WTC11 (cell line): ENCODE results near the gene CD82. TPM values are rescaled to one million over a fixed set of nuclear protein-coding genes. Genes with fewer than 3 reads are reported as not detected.
A peak's percentile ranks its signal among the peaks of the same experiment; 100 is the strongest.

Experiments used
- ATAC-seq: fragments of 200-7000 bp; cut with Tn5 transposase; 2 replicates; pipeline ENCODE4 v1.10.0; 2021; ENCODE audit warnings: mild to moderate bottlenecking, moderate library complexity
- CTCF ChIA-PET: fragments of 300-600 bp; sonication (Branson Sonifier 250); formaldehyde crosslinking; loops from one replicate; lab custom pipeline; 2021; ENCODE audit warnings: antibody characterized with exemption; lab: Charles Lee
- POLR2A ChIA-PET: fragments of 350-600 bp; sonication (Branson Sonifier 250); formaldehyde crosslinking; loops from one replicate; lab custom pipeline; 2021; ENCODE audit warnings: antibody characterized with exemption; lab: Charles Lee
- DNase-seq: peaks from one replicate; pipeline ENCODE4 v3.0.0; 2021; ENCODE audit warnings: low spot score
- H3K27ac Mint-ChIP-seq: 2 replicates; pipeline ENCODE4 v1.8.0; 2021; ENCODE audit warnings: mixed read lengths
- H3K27me3 Mint-ChIP-seq: 2 replicates; pipeline ENCODE4 v1.8.0; 2021; ENCODE audit warnings: low read depth, mild to moderate bottlenecking, moderate library complexity, mixed read lengths
- H3K36me3 Mint-ChIP-seq: 2 replicates; pipeline ENCODE4 v1.8.0; 2021; ENCODE audit warnings: mixed read lengths
- H3K4me1 Mint-ChIP-seq: 2 replicates; pipeline ENCODE4 v1.8.0; 2022; ENCODE audit warnings: mixed read lengths
- H3K4me3 Mint-ChIP-seq: 2 replicates; pipeline ENCODE4 v1.8.0; 2021; ENCODE audit warnings: mild to moderate bottlenecking, moderate library complexity, mixed read lengths
- H3K9me3 Mint-ChIP-seq: 2 replicates; pipeline ENCODE4 v1.8.0; 2021; ENCODE audit warnings: mixed read lengths
- ATF1 ChIP-seq: sonication (generic); formaldehyde crosslinking; IDR thresholded peaks from 2 replicates; pipeline ENCODE4 v1.8.1; 2023; ENCODE audit warnings: mild to moderate bottlenecking, moderate library complexity, missing genetic modification reagents
- CREM ChIP-seq: sonication (generic); formaldehyde crosslinking; IDR thresholded peaks from 2 replicates; pipeline ENCODE4 v1.8.1; 2022; ENCODE audit warnings: mild to moderate bottlenecking, missing genetic modification reagents, moderate library complexity
- FOXK1 ChIP-seq: sonication (generic); formaldehyde crosslinking; IDR thresholded peaks from 2 replicates; pipeline ENCODE4 v1.8.0; 2022; ENCODE audit warnings: mild to moderate bottlenecking, moderate library complexity, missing genetic modification reagents
- HMGA2 ChIP-seq: fragments of 250-450 bp; sonication (Bioruptor Pico); IDR thresholded peaks from 2 replicates; pipeline ENCODE4 v1.4.0; 2021; ENCODE audit warnings: mild to moderate bottlenecking, moderate library complexity
- IRF2 ChIP-seq: sonication (generic); formaldehyde crosslinking; IDR thresholded peaks from 2 replicates; pipeline ENCODE4 v1.8.0; 2022; ENCODE audit warnings: low read depth, missing genetic modification reagents, borderline replicate concordance
- MYBL2 ChIP-seq: sonication (generic); formaldehyde crosslinking; IDR thresholded peaks from 2 replicates; pipeline ENCODE4 v1.8.1; 2023; ENCODE audit warnings: mild to moderate bottlenecking, moderate library complexity, missing genetic modification reagents
- NFYB ChIP-seq: sonication (generic); formaldehyde crosslinking; conservative IDR thresholded peaks from 2 replicates; pipeline ENCODE4 v1.8.0; 2022; ENCODE audit warnings: low read depth, missing genetic modification reagents
- NR2C2 ChIP-seq: sonication (generic); formaldehyde crosslinking; IDR thresholded peaks from 2 replicates; pipeline ENCODE4 v1.8.0; 2022; ENCODE audit warnings: mild to moderate bottlenecking, missing genetic modification reagents
- PRRX2 ChIP-seq: fragments of 250-450 bp; sonication (Bioruptor Pico); IDR thresholded peaks from 2 replicates; pipeline ENCODE4 v1.8.0; 2021; ENCODE audit warnings: mild to moderate bottlenecking
- SMAD3 ChIP-seq: sonication (generic); formaldehyde crosslinking; IDR thresholded peaks from 2 replicates; pipeline ENCODE4 v1.8.0; 2022; ENCODE audit warnings: missing genetic modification reagents, mild to moderate bottlenecking, borderline replicate concordance
- SMAD4 ChIP-seq: sonication (generic); formaldehyde crosslinking; IDR thresholded peaks from 2 replicates; pipeline ENCODE4 v1.8.0; 2022; ENCODE audit warnings: mild to moderate bottlenecking, missing genetic modification reagents
- ZBTB21 ChIP-seq: sonication (generic); formaldehyde crosslinking; IDR thresholded peaks from 2 replicates; pipeline ENCODE4 v1.8.1; 2023; ENCODE audit warnings: mild to moderate bottlenecking, missing genetic modification reagents, borderline replicate concordance
- ZNF121 ChIP-seq: sonication (generic); formaldehyde crosslinking; IDR thresholded peaks from 2 replicates; pipeline ENCODE4 v1.8.0; 2023; ENCODE audit warnings: missing genetic modification reagents
- ZNF396 ChIP-seq: fragments of 250-450 bp; sonication (Bioruptor Pico); IDR thresholded peaks from 2 replicates; pipeline ENCODE4 v1.8.0; 2021; ENCODE audit warnings: mild to moderate bottlenecking, moderate library complexity, borderline replicate concordance
- ZNF416 ChIP-seq: fragments of 250-450 bp; sonication (Bioruptor Pico); IDR thresholded peaks from 2 replicates; pipeline ENCODE4 v1.9.0; 2021; ENCODE audit warnings: mild to moderate bottlenecking, inconsistent platforms
- total RNA-seq: library from RNA; stranded (reverse); gene quantifications from 3 replicates; pipeline ENCODE4 v1.2.3, GENCODE V29; 2021
- TF ChIP-seq, protein P1 (sequence below): sonication (generic); formaldehyde crosslinking; IDR thresholded peaks from 2 replicates; pipeline ENCODE4 v1.8.0; 2022; ENCODE audit warnings: mild to moderate bottlenecking, missing genetic modification reagents
- TF ChIP-seq, protein P2 (sequence below): sonication (generic); formaldehyde crosslinking; IDR thresholded peaks from 2 replicates; pipeline ENCODE4 v1.8.1; 2022; ENCODE audit warnings: mild to moderate bottlenecking, missing genetic modification reagents, moderate library complexity, borderline replicate concordance
- TF ChIP-seq, protein P3 (sequence below): fragments of 250-450 bp; sonication (Bioruptor Pico); IDR thresholded peaks from 2 replicates; pipeline ENCODE4 v1.9.0; 2021; ENCODE audit warnings: mild to moderate bottlenecking
- TF ChIP-seq, protein P4 (sequence below): fragments of 200-600 bp; IDR thresholded peaks from 2 replicates; pipeline ENCODE4 v1.8.0; 2022; ENCODE audit warnings: antibody characterized with exemption
- TF ChIP-seq, protein P5 (sequence below): sonication (generic); formaldehyde crosslinking; IDR thresholded peaks from 2 replicates; pipeline ENCODE4 v1.8.0; 2022; ENCODE audit warnings: missing genetic modification reagents
- TF ChIP-seq, protein P6 (sequence below): fragments of 250-450 bp; sonication (Bioruptor Pico); IDR thresholded peaks from 2 replicates; pipeline ENCODE4 v2.1.2; 2022; ENCODE audit warnings: mild to moderate bottlenecking, moderate library complexity

The CD82 gene
- total RNA-seq, 1 experiment from 2014 or later = 15.5 TPM

DNA sequence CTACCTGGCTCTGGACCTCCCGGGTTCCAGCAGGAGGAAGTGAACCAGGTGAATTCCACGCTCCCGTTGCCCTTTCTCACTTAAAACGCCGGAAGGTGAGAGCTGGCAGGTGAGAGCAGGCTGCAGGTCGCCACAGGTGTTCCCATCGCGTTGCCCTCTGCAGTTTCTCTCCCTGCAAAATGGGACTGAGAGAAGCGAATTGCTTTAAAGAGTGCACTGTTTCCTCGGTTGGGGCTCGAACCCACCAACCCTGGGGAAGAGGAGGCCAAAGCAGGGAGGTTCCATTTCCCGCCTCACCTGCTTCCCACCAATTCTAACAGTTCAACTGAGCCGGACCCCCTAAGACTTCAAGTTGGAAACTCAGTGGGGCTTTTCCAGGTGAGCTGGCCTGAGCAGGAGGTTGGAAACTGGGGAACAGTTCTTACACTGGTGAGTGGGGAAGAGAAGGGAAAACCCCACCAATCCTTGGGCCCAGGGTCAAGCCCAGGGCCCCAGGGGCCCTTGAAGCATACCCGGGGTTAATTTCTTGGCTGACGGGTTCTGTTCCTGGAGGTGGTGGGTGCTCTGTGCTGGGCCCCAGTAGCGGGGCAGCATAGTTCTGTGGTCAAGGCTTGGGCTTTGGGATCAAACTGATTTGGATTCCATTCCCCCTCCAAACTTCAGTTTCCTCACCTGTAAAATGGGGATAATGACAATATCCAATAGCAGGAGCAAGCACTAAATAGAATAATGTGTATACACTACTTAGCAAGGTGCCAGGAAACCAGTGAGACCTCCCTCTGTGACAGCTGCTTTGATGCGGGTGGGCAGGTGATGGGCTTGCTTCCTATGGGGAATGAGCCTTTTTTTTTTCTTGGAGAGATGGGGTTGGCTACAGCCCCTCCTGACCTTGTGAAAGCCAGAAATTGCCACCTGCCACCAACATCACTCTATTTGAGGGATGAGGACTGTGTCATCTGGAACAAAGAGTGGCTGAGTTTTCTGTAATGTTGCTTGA is 788 bp downstream of the CD82 start:
- no peak for ATAC-seq
- Mint-ChIP-seq H3K9me3 (no peaks in the 10 kb centered on the region), H3K4me1 (peaks cover 47% of the 10 kb centered on the region), H3K27ac (no peak overlapping the region), H3K36me3 (no peaks in the 10 kb centered on the region), H3K27me3 (peaks cover 40% of the 10 kb centered on the region), H3K4me3 (peak overlapping the region; percentile 67)
- no peak for DNase-seq
- ChIA-PET POLR2A (interaction anchor here (1.0 kb wide), 1 partner anchor 1281 kb away, joined by 3 read pairs; no protein-coding TSS in a partner anchor), CTCF (interaction anchor here (0.6 to 13.5 kb wide), 13 partner anchors 9 to 471 kb away, joined by 3 to 250 read pairs (median 5); partner anchors contain the start of gene EXT2)
- TF ChIP-seq ZNF121 = 0 out of 2 replicates have a peak, but pooled peaks have one; percentile 25
- TF ChIP-seq, protein P1, sequence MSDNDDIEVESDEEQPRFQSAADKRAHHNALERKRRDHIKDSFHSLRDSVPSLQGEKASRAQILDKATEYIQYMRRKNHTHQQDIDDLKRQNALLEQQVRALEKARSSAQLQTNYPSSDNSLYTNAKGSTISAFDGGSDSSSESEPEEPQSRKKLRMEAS = peak; percentile 44; the same call in 1 of the 2 replicates
- no peak for TF ChIP-seq NFYB

DNA sequence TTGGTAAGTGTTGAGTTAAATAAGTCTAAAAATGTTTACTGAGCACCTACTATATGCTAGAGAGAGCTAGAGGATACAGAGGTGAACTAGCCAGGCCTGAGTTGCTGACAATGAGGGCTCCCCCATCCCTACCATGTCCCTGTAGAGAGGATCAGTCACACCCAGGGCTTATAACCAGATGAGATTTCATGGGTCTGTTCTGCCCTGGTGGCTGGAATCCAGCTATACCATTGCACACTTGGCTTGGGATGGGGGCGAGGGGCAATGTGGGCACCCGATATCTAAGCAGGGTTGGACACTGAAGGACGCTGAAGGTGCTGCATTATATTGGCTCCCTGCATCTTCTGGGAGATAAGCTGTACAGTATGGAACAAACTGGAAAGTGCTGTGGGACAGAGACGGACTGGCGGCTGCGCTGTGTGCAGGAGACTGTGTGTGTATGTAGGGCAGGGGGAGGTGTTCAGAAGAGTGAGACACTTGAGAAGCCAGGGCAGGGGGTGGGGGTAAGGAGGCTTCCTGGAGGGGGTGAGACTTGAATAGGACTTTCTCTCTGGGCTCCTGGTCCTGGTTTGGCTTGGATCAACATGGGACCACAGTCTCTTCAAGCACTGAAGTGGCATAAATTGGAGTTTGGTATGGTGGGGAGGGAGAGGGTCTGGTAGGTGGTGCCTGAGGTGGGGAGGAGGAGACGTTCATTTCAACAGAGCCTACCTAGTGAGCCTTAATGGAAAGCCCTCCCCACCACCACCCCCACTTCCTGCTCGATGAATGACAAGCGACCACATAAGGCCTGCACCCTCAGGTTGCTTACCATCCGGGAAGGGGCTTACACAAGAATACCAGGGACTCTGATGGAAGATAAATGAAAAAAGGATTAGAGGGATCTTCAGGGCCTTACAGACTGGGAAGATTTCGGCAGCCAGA is 1.8 kb downstream of the CD82 start:
- DNase-seq (no peak), ATAC-seq (no peak)
- Mint-ChIP-seq H3K4me3 (peak overlapping the region; percentile 67; the same call in 1 of the 2 replicates), H3K9me3 (no peaks in the 10 kb centered on the region), H3K36me3 (no peaks in the 10 kb centered on the region), H3K4me1 (peaks cover 54% of the 10 kb centered on the region), H3K27ac (no peak overlapping the region), H3K27me3 (peaks cover 40% of the 10 kb centered on the region)
- ChIA-PET CTCF (interaction anchor here (1.3 to 13.5 kb wide), 5 partner anchors 10 to 361 kb away, joined by 3 to 250 read pairs (median 14); no protein-coding TSS in a partner anchor), POLR2A (no interaction called here)
- TF ChIP-seq CREM = no peak
- no peak for TF ChIP-seq MYBL2
- TF ChIP-seq ZNF416 (CRISPR knock-in tag) = no peak
- TF ChIP-seq NR2C2 (CRISPR knock-in tag) = no peak
- TF ChIP-seq SMAD4 (CRISPR knock-in tag) = no peak
- TF ChIP-seq FOXK1 (CRISPR knock-in tag) = no peak
- TF ChIP-seq IRF2 = no peak
- TF ChIP-seq ATF1 (CRISPR knock-in tag) = no peak
- TF ChIP-seq HMGA2 = no peak
- TF ChIP-seq, protein P2, sequence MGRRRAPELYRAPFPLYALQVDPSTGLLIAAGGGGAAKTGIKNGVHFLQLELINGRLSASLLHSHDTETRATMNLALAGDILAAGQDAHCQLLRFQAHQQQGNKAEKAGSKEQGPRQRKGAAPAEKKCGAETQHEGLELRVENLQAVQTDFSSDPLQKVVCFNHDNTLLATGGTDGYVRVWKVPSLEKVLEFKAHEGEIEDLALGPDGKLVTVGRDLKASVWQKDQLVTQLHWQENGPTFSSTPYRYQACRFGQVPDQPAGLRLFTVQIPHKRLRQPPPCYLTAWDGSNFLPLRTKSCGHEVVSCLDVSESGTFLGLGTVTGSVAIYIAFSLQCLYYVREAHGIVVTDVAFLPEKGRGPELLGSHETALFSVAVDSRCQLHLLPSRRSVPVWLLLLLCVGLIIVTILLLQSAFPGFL (CRISPR knock-in tag) = no peak
- TF ChIP-seq, protein P3, sequence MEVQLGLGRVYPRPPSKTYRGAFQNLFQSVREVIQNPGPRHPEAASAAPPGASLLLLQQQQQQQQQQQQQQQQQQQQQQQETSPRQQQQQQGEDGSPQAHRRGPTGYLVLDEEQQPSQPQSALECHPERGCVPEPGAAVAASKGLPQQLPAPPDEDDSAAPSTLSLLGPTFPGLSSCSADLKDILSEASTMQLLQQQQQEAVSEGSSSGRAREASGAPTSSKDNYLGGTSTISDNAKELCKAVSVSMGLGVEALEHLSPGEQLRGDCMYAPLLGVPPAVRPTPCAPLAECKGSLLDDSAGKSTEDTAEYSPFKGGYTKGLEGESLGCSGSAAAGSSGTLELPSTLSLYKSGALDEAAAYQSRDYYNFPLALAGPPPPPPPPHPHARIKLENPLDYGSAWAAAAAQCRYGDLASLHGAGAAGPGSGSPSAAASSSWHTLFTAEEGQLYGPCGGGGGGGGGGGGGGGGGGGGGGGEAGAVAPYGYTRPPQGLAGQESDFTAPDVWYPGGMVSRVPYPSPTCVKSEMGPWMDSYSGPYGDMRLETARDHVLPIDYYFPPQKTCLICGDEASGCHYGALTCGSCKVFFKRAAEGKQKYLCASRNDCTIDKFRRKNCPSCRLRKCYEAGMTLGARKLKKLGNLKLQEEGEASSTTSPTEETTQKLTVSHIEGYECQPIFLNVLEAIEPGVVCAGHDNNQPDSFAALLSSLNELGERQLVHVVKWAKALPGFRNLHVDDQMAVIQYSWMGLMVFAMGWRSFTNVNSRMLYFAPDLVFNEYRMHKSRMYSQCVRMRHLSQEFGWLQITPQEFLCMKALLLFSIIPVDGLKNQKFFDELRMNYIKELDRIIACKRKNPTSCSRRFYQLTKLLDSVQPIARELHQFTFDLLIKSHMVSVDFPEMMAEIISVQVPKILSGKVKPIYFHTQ (CRISPR knock-in tag) = no peak
- no peak for TF ChIP-seq SMAD3 (CRISPR knock-in tag)
- TF ChIP-seq, protein P4, sequence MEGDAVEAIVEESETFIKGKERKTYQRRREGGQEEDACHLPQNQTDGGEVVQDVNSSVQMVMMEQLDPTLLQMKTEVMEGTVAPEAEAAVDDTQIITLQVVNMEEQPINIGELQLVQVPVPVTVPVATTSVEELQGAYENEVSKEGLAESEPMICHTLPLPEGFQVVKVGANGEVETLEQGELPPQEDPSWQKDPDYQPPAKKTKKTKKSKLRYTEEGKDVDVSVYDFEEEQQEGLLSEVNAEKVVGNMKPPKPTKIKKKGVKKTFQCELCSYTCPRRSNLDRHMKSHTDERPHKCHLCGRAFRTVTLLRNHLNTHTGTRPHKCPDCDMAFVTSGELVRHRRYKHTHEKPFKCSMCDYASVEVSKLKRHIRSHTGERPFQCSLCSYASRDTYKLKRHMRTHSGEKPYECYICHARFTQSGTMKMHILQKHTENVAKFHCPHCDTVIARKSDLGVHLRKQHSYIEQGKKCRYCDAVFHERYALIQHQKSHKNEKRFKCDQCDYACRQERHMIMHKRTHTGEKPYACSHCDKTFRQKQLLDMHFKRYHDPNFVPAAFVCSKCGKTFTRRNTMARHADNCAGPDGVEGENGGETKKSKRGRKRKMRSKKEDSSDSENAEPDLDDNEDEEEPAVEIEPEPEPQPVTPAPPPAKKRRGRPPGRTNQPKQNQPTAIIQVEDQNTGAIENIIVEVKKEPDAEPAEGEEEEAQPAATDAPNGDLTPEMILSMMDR = no peak
- TF ChIP-seq, protein P5, sequence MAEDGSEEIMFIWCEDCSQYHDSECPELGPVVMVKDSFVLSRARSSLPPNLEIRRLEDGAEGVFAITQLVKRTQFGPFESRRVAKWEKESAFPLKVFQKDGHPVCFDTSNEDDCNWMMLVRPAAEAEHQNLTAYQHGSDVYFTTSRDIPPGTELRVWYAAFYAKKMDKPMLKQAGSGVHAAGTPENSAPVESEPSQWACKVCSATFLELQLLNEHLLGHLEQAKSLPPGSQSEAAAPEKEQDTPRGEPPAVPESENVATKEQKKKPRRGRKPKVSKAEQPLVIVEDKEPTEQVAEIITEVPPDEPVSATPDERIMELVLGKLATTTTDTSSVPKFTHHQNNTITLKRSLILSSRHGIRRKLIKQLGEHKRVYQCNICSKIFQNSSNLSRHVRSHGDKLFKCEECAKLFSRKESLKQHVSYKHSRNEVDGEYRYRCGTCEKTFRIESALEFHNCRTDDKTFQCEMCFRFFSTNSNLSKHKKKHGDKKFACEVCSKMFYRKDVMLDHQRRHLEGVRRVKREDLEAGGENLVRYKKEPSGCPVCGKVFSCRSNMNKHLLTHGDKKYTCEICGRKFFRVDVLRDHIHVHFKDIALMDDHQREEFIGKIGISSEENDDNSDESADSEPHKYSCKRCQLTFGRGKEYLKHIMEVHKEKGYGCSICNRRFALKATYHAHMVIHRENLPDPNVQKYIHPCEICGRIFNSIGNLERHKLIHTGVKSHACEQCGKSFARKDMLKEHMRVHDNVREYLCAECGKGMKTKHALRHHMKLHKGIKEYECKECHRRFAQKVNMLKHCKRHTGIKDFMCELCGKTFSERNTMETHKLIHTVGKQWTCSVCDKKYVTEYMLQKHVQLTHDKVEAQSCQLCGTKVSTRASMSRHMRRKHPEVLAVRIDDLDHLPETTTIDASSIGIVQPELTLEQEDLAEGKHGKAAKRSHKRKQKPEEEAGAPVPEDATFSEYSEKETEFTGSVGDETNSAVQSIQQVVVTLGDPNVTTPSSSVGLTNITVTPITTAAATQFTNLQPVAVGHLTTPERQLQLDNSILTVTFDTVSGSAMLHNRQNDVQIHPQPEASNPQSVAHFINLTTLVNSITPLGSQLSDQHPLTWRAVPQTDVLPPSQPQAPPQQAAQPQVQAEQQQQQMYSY (CRISPR knock-in tag) = no peak
- TF ChIP-seq, protein P6, sequence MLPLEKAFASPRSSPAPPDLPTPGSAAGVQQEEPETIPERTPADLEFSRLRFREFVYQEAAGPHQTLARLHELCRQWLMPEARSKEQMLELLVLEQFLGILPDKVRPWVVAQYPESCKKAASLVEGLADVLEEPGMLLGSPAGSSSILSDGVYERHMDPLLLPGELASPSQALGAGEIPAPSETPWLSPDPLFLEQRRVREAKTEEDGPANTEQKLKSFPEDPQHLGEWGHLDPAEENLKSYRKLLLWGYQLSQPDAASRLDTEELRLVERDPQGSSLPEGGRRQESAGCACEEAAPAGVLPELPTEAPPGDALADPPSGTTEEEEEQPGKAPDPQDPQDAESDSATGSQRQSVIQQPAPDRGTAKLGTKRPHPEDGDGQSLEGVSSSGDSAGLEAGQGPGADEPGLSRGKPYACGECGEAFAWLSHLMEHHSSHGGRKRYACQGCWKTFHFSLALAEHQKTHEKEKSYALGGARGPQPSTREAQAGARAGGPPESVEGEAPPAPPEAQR (CRISPR knock-in tag) = no peak
- no peak for TF ChIP-seq ZBTB21
- no peak for TF ChIP-seq ZNF396 (CRISPR knock-in tag)
- TF ChIP-seq PRRX2 (CRISPR knock-in tag) = no peak
